Endothelial cell of umbilical vein (primary cell): ENCODE data around the gene PRSS48. TPM values are rescaled to one million over a fixed set of nuclear protein-coding genes. Genes with fewer than 3 reads are reported as not detected.

Experiments
- BruUV-seq: library from RNA; stranded (reverse); fragments of 400-500 nt; replicated peaks from 2 replicates; lab custom pipeline; 2021; lab: Mats Ljungman, UMichigan
- CTCF ChIA-PET: fragments of 300-600, 350-600 bp; sonication (Branson Sonifier 250); formaldehyde crosslinking; loops from one replicate; lab custom pipeline; 2021; ENCODE audit warnings: antibody characterized with exemption, inconsistent platforms; lab: Charles Lee
- POLR2A ChIA-PET: fragments of 300-600, 350-600 bp; sonication (Branson Sonifier 250); formaldehyde crosslinking; loops from one replicate; lab custom pipeline; 2021; ENCODE audit warnings: antibody characterized with exemption, inconsistent platforms; lab: Charles Lee
- DNase-seq: peaks from one replicate; pipeline ENCODE4 v3.0.0-alpha.2; 2011; ENCODE audit warnings: low read depth, low spot score
- FAIRE-seq: peaks from 2 replicates; lab custom pipeline; 2011; peaks lifted over from hg19 to GRCh38; lab: Jason Lieb, UNC
- H2AFZ ChIP-seq: 2 replicates; pipeline ENCODE4 v1.6.0; 2012; ENCODE audit warnings: low read depth, low read length, control low read depth, inconsistent platforms
- H3K27ac ChIP-seq: 2 replicates; pipeline ENCODE4 v1.5.1; 2011; ENCODE audit warnings: low read depth, mild to moderate bottlenecking, control low read depth, low read length, moderate library complexity; ENCODE audit not compliant: insufficient read depth
- H3K27me3 ChIP-seq, 2 experiments: 2 replicates each; pipeline versions ENCODE4 v1.6.0 to v1.6.1; 2011; ENCODE audit warnings: low read length in 2 of 2, mixed read lengths in 1 of 2; ENCODE audit not compliant: control insufficient read depth in 2 of 2, insufficient read depth in 2 of 2
- H3K36me3 ChIP-seq, 2 experiments: 2 replicates in 1 of 2; 3 replicates in 1 of 2; pipeline ENCODE4 v1.5.1; 2011; ENCODE audit warnings: low read length in 2 of 2, mild to moderate bottlenecking in 1 of 2, moderate library complexity in 1 of 2; ENCODE audit not compliant: control insufficient read depth in 2 of 2, insufficient read depth in 2 of 2; ENCODE audit errors: extremely low read depth in 1 of 2
- H3K4me1 ChIP-seq: 3 replicates; pipeline ENCODE4 v1.5.1; 2011; ENCODE audit warnings: mild to moderate bottlenecking, low read length; ENCODE audit not compliant: control insufficient read depth, insufficient read depth; ENCODE audit errors: extremely low read depth
- H3K4me2 ChIP-seq: 2 replicates; pipeline ENCODE4 v1.6.1; 2011; ENCODE audit warnings: low read length, control low read depth, mixed read lengths; ENCODE audit not compliant: insufficient read depth
- H3K4me3 ChIP-seq, 3 experiments: fragments of 200-600 bp in 1 of 3; sonication (generic), shearing (Covaris generic) in 1 of 3; replicated peaks in 1 of 3; 2 replicates each; pipeline ENCODE4 v1.5.1; 2011 to 2016; ENCODE audit warnings: control low read depth in 3 of 3, low read length in 3 of 3, mild to moderate bottlenecking in 2 of 3, inconsistent platforms in 1 of 3, low read depth in 1 of 3, moderate library complexity in 1 of 3; ENCODE audit not compliant: insufficient read depth in 1 of 3
- H3K79me2 ChIP-seq: 2 replicates; pipeline ENCODE4 v1.6.0; 2012; ENCODE audit warnings: low read length, inconsistent platforms; ENCODE audit not compliant: control insufficient read depth, insufficient read depth
- H3K9ac ChIP-seq: replicated peaks from 2 replicates; pipeline ENCODE3; 2011; ENCODE audit warnings: low read length, control low read depth; ENCODE audit not compliant: insufficient read depth; ENCODE audit errors: extremely low read depth
- H3K9me1 ChIP-seq: replicated peaks from 3 replicates; pipeline ENCODE4 v1.6.0; 2011; ENCODE audit warnings: mild to moderate bottlenecking, low read length; ENCODE audit not compliant: control insufficient read depth, insufficient read depth; ENCODE audit errors: extremely low read depth
- H3K9me3 ChIP-seq: replicated peaks from 2 replicates; pipeline ENCODE4 v1.5.1; 2012; ENCODE audit warnings: low read length, inconsistent platforms; ENCODE audit not compliant: control insufficient read depth, insufficient read depth
- H4K20me1 ChIP-seq: replicated peaks from 2 replicates; pipeline ENCODE3; 2011; ENCODE audit warnings: mild to moderate bottlenecking, low read length; ENCODE audit not compliant: control insufficient read depth, insufficient read depth; ENCODE audit errors: extremely low read depth
- EZH2 ChIP-seq: IDR thresholded peaks from 2 replicates; pipeline ENCODE4 v1.6.1; 2012; ENCODE audit warnings: borderline replicate concordance, low read depth, mild to moderate bottlenecking, moderate library complexity, low read length, inconsistent platforms; ENCODE audit not compliant: severe bottlenecking
- FOS ChIP-seq: IDR thresholded peaks from 2 replicates; pipeline ENCODE4 v1.6.1; 2011; ENCODE audit warnings: mild to moderate bottlenecking, low read length, moderate library complexity, borderline replicate concordance; ENCODE audit not compliant: insufficient read depth
- GATA2 ChIP-seq: IDR thresholded peaks from 2 replicates; pipeline ENCODE4 v1.7.0; 2011; ENCODE audit warnings: low read depth, mild to moderate bottlenecking, moderate library complexity, mixed read lengths, low read length; ENCODE audit not compliant: insufficient read length, insufficient read depth
- JUN ChIP-seq: IDR thresholded peaks from 2 replicates; pipeline ENCODE4 v1.6.1; 2011; ENCODE audit warnings: borderline replicate concordance, low read depth; ENCODE audit not compliant: insufficient read length, insufficient read depth
- MYC ChIP-seq: IDR thresholded peaks from one replicate; pipeline ENCODE4 v1.6.1; 2011; ENCODE audit warnings: mild to moderate bottlenecking, low read depth, low read length
- POLR2A ChIP-seq: IDR thresholded peaks from 2 replicates; pipeline ENCODE4 v1.6.1; 2012; ENCODE audit warnings: low read depth, mild to moderate bottlenecking, control low read depth, low read length
- POLR2AphosphoS5 ChIP-seq: IDR thresholded peaks from 2 replicates; pipeline ENCODE4 v1.6.1; 2012; ENCODE audit warnings: low read depth, mild to moderate bottlenecking, control low read depth, low read length, moderate library complexity; ENCODE audit not compliant: insufficient read depth
- dilution Hi-C: fragments of 300-500 bp; cut with MboI; formaldehyde crosslinking; loops from one replicate; pipeline ENCODE4 v1.15.0; 2019; ENCODE audit warnings: low sequenced_read_pairs; ENCODE audit not compliant: extremely low pct_ligation_motif_present
- intact Hi-C: fragments of 100-400 bp; cut with micrococcal nuclease; formaldehyde crosslinking; loops from one replicate; pipeline ENCODE4 v1.10.0; 2022
- polyA plus RNA-seq, 4 experiments: library from polyadenylated mRNA; depleted of rRNA in 3 of 4; stranded (reverse) in 3 of 4; unstranded in 1 of 4; fragments of >200 nt; gene quantifications; 2 replicates each; pipeline versions ENCODE4 v1.2.1 to v1.2.3, GENCODE V29; 2011 to 2012; ENCODE audit warnings: missing spikeins in 1 of 4
- total RNA-seq: library from RNA; stranded (reverse); gene quantifications from 2 replicates; pipeline ENCODE4 v1.2.3, GENCODE V29; 2021
- TF ChIP-seq, protein P1 (sequence below), 2 donors: IDR thresholded peaks; 1 replicate in 1 of 2; 2 replicates in 1 of 2; pipeline ENCODE4 v1.5.1; 2011; ENCODE audit warnings: low read length in 2 of 2, mild to moderate bottlenecking in 2 of 2, moderate library complexity in 2 of 2, control low read depth in 1 of 2, inconsistent platforms in 1 of 2, low read depth in 1 of 2; ENCODE audit not compliant: insufficient read depth in 1 of 2; ENCODE audit errors: extremely low read depth in 1 of 2
- TF ChIP-seq, protein P2 (sequence below): IDR thresholded peaks from 2 replicates; pipeline ENCODE4 v1.6.1; 2011; ENCODE audit not compliant: insufficient read depth, insufficient read length

Gene PRSS48
- total and polyA plus RNA-seq, 2 donors (not counting 3 experiments of a cell fraction or from before 2014, with no cell fraction given): not detected

DNA sequence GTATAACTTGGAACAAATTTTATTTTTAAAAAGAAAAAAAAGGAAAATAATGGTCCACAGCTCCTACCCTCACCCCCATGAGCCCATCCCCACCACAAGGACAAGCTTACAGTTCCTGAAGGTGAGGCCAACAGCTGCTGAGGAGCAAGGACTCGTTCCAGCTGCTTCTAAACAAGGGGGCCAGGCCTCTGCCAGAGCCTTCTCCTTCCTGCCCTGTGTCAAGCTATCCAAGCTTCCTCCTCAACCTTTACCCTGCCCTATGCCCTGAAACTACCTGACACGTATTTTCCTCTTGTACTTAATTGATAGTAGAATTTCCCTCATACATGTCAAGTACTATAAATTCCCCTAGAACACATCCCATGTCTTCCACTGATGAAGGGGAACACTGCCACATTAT, 39.7 kb downstream of the PRSS48 start:
- CTCF ChIA-PET: interaction anchor here (0.8 to 1.7 kb wide), 3 partner anchors 12 to 43 kb away, joined by 3 to 8 read pairs (median 3); no protein-coding TSS in a partner anchor
- H3K79me2 ChIP-seq: peaks cover 69% of the 10 kb centered on the region

More for the DNA sequence above, 39.7 kb downstream of the PRSS48 start:
- no peak for FAIRE-seq
- Histone ChIP-seq H3K4me1 (peaks cover 47% of the 10 kb centered on the region), H3K4me3 (no peak overlapping the region), H3K4me2 (no peak overlapping the region), H3K27me3 (no peaks in the 10 kb centered on the region), H3K36me3 (no peaks in the 10 kb centered on the region), H4K20me1 (no peaks in the 10 kb centered on the region), H3K9me1 (no peaks in the 10 kb centered on the region), H3K27ac (no peak overlapping the region), H3K9ac (no peak overlapping the region), H2AFZ (no peak overlapping the region), H3K9me3 (no peaks in the 10 kb centered on the region)
- BruUV-seq: no TSS peak
- TF ChIP-seq EZH2 (no peak), JUN (no peak), POLR2AphosphoS5 (no peak), FOS (no peak), POLR2A (no peak), MYC (no peak), GATA2 (no peak)
- TF ChIP-seq, protein P1, sequence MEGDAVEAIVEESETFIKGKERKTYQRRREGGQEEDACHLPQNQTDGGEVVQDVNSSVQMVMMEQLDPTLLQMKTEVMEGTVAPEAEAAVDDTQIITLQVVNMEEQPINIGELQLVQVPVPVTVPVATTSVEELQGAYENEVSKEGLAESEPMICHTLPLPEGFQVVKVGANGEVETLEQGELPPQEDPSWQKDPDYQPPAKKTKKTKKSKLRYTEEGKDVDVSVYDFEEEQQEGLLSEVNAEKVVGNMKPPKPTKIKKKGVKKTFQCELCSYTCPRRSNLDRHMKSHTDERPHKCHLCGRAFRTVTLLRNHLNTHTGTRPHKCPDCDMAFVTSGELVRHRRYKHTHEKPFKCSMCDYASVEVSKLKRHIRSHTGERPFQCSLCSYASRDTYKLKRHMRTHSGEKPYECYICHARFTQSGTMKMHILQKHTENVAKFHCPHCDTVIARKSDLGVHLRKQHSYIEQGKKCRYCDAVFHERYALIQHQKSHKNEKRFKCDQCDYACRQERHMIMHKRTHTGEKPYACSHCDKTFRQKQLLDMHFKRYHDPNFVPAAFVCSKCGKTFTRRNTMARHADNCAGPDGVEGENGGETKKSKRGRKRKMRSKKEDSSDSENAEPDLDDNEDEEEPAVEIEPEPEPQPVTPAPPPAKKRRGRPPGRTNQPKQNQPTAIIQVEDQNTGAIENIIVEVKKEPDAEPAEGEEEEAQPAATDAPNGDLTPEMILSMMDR (IDR thresholded peaks at IDR 0.05; ENCODE audit: extremely low read depth in 1 of 2, insufficient read depth in 1 of 2, low read depth in 1 of 2, low read length in 2 of 2): no peak
- TF ChIP-seq, protein P2, sequence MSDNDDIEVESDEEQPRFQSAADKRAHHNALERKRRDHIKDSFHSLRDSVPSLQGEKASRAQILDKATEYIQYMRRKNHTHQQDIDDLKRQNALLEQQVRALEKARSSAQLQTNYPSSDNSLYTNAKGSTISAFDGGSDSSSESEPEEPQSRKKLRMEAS: no peak
- intact Hi-C loops: no loop called here
- DNase-seq: no peak
- POLR2A ChIA-PET: no interaction called here
- dilution Hi-C loops: no loop called here
